Measurements from ENCODE around the gene ATP2C1. TPM values are rescaled to one million over a fixed set of nuclear protein-coding genes. Genes with fewer than 3 reads are reported as not detected.

The ATP2C1 gene
- total RNA-seq, 1 experiment from 2014 or later: 112 TPM

- DNase-seq (ENCODE audit: low spot score): no peak
Measured at GRCh38 chr3:131047582-131047981, 153.7 kb downstream of the ATP2C1 start.

GRCh38 chr3:131048030-131048429 lies 154.1 kb downstream of the ATP2C1 start:
- DNase-seq (ENCODE audit: low spot score): no peak

- no peak for DNase-seq (ENCODE audit: low spot score)
Measured at GRCh38 chr3:131050001-131050400, 156.1 kb downstream of the ATP2C1 start.

GRCh38 chr3:131053043-131053859 lies 159.4 kb downstream of the ATP2C1 start:
- DNase-seq (ENCODE audit: low spot score): no peak

Other genes with a start within 250 kb of the ATP2C1 start
- gene PIK3R4, start 147.3 kb upstream of the ATP2C1 start, total RNA-seq (2014; rRNA removed; shearing (Covaris generic)): 26.6 and 38.4 TPM in 2 replicates
- 5.0 and 7.2 TPM in 2 replicates for gene ASTE1, start 132.7 kb downstream of the ATP2C1 start, total RNA-seq (2014; rRNA removed; shearing (Covaris generic))
- 4.3 and 5.3 TPM in 2 replicates for gene NEK11, start 132.8 kb downstream of the ATP2C1 start, total RNA-seq (2014; rRNA removed; shearing (Covaris generic))

Measured in A172 (cell line).